GM18511 (cell line): ENCODE results near the gene CCDC88C.

Source experiments
- ATAC-seq: cut with Tn5 transposase; IDR thresholded peaks from one replicate; pipeline ENCODE4 v1.9.1; 2021; ENCODE audit warnings: mild to moderate bottlenecking, moderate library complexity; ENCODE audit not compliant: unreplicated experiment

The CCDC88C gene

GRCh38 chr14:91348845-91349465 lies 68.7 kb downstream of the CCDC88C start:
- no peak for ATAC-seq

DNA sequence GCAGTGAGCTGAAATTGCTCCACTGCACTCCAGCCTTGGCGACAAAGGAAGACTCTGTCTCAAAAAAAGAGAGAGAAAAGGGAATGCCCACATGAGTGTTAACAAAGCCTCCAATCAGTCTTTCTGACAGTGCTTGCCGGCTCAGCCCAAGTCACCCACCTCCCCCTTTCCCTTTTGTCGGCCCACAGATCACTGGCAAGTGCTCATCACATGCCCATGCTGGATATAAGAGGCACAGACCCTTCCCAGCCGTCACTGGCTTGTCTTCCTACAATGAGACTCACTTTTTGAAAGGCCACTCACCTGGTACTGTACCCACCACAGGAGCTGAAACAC lies 70.8 kb downstream of the CCDC88C start:
- no peak for ATAC-seq

DNA sequence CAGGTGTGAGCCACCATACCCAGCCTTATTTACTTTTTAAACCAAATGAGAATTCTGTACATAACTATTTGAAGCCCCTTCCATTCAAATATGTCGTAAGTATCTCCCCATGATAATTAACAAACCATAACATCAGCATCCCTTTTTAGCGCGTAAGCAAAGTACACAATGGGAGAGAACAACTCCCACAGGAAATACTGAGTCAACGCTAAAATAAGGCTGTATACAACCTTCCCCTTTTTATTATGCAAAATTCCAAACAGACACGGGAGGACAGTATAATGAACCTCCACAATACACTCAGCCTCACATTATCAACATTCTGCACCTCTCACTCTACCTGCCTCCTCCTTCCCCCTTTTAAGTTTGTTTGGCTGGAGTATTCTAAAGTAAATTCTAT lies 73.5 kb downstream of the CCDC88C start:
- ATAC-seq = no peak

- no peak for ATAC-seq
Observed at GRCh38 chr14:91343051-91343450, 74.6 kb downstream of the CCDC88C start.

DNA sequence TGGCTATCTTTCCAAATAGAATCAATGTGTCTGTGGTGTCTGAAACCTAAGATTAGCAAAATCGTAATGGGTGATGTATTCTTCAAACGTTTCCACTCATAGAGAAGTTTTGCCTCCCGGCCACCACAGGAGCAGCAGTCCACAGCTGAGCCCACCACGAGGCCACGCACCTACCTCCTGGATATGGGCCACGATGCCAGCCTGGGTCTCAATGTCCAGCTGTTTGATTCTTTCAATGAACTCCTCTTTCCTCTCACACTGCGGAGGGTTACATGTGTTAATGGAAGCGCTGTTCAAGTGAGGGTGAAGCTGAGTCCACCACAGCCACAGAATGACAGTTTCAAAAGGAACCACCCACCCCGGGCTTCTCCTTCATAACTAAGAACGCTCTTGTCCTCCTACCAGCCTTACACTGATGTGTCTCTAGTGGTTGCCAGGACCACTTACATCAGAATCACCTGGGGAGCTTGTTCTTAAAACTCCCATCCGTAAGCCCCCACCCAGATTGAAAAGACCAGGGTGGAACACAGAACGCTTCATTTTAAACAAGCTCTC lies 75.3 kb downstream of the CCDC88C start:
- no peak for ATAC-seq

DNA sequence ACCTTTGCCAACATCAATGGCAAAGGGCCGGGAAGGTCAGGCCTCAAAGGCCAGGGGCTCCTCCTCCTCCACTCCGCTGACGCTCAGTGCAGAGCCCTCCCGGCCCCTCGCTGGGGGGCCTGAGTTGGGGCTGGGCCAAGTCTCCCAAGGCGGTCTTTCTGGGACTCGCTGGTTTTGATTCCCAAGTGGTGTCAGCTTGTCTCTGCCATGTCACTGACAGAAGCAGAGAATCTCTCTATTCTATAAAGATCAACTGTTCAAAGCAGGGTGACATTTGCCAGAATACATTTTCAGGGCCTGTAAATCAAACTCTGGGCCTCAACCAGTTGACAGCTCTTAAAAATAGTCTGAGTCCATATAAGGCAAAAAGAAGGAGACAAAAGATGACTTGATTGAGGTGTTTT lies 75.9 kb downstream of the CCDC88C start:
- no peak for ATAC-seq

- no peak for ATAC-seq
Observed at GRCh38 chr14:91341334-91341733, 76.3 kb downstream of the CCDC88C start.

- ATAC-seq = no peak
Observed at GRCh38 chr14:91339671-91340369, 77.8 kb downstream of the CCDC88C start.

- no peak for ATAC-seq
Observed at GRCh38 chr14:91339076-91339475, 78.5 kb downstream of the CCDC88C start.

- ATAC-seq = no peak
Observed at GRCh38 chr14:91338379-91338778, 79.2 kb downstream of the CCDC88C start.

DNA sequence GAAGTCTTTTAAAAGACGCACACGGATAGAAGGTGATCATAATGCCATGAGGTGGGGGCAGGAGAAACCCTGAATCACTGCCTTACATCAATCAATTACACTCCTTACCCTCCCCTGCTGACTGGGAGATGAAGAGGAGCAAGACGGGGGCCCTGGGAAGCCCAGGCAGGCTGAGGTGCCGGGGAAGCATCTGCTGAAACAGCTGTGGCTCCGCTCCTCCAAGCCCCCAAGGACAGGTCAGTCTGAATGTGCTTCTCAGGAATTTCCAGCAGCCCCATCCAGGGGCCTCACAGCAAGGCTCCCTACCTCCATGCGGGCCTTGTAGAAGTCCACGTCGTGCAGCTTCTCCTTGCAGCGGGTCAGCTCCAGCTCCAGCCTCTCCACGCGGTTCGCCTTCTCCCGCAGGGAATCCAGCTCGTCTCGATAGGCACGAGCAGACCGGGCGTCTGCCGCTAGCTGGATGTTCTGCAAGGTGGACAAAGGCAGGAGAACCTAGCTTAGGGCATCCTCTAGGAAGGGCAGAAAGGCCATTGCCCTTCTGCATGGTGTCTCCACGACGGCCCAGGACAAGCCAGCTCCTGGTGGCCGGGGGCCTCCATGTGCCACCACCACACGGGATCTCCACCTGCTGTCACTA lies 79.8 kb downstream of the CCDC88C start:
- no peak for ATAC-seq

DNA sequence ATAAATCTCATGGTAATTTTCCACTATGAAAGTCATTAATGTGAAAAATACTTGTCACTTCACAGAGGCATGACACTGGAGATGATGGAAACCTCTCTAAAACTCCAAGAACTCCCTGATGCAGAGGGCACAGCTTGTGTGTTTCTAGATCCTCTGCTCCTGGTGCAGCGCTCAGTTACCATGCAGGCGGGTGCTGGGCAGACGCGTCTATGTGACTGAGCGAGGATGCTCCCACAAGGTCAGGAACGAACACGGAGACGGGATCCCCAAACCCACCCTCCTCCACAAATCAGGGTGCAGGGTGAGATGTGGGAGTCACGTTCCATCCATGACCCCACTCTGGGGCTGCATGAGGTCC lies 81.5 kb downstream of the CCDC88C start:
- ATAC-seq = no peak

GRCh38 chr14:91335191-91336092 lies 82.2 kb downstream of the CCDC88C start:
- ATAC-seq = no peak

DNA sequence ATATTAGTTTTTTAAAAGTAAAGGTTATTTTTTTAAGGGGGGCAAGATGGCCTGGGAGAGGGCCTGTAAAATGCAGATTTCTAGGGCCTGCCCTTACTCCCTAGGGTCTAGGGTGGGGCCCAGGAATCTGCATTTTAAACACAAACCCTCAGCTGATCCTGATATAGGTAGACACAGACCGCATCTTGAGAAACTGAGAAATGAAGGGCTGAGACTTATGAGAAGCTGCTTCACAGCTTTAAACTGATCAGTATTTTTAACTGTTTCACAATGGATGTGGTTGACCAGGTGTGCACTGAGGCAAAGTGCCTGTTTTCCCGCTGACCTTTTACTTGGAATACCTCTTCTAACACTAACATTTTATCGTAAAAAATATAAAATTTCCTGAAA lies 84.0 kb downstream of the CCDC88C start:
- peak; percentile 77 for ATAC-seq

DNA sequence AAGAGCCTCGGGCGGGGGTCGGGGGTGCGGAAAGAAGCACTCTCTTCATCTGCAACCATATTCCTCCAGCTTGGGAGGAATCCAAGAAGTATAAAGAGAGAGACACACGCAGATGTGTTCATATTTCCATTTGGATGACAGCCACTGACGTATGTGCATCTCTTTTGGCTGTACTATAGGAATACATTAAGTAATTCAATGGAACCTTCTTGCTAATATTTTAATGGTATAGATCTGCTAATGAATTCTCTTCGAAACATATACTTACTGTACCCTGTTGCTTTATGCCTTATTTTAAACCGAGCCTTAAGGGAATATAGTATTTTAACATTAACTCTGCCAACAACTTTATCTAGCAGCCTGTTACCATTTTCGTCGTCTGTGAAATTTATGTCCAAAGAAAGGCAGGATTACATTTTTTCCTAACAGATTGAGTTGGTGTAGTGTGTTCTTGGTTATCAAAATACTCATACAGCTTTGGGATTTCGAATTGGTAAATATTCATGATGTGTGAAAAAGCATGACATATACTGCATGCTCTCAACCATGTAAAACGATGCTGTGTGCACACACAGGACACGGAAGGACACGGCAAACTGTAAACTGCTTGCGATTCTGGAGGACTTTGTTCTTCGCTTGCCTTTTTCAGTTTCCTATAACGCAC lies 84.5 kb downstream of the CCDC88C start:
- ATAC-seq = no peak

DNA sequence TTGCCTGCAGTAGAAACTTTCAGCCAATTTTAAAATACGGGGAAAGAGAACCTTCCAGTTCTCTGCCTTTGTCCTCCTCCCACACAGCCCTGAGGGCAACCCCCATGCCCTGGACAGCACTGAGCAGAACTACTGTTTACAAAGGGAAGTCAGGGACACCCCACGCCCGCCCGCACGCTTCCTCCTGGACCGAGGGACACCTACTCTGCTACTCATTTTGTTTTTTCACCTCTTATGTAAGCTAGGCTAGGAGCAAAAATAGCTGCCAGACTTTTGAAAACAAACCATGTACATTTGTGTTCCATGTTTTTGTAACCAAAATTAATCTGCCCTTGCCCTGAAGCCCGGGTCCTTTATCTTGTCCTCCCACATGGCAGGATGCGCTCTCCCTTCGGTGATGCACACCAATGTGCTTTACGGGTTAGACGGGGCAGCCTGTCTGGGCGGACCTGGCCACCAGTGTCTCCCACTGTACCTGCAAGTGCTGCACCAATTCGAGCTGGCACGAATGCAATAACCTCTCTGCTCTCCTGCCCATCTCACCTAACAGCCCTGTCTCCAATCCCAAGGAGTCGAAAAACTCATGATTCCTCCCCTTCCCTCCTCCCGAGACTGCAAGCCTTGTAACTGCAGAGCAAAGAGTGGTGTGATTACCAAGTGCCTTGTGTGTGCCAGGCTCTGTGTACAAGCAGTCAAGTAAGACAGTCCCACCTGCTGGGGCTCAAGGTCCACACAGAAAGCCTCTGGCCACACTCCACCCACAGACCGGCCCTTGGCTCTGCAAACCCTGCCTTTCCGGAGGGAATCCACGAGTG lies 85.2 kb downstream of the CCDC88C start:
- ATAC-seq = no peak

DNA sequence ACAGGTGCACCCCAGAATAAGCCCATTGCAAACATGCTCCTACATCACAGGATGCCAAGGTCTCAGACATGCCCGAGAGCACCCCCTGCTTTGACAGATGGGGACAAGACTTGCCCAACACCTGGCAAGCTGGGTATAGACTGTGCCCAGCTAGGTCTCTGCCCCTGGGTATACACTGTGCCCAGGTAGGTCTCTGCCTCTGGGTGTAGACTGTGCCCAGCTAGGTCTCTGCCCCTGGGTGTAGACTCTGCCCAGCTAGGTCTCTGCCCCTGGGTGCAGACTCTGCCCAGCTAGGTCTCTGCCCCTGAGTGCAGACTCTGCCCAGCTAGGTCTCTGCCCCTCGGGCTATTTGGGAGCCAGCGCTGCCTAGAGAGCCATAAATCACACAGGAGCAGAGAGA lies 85.9 kb downstream of the CCDC88C start:
- ATAC-seq = no peak

DNA sequence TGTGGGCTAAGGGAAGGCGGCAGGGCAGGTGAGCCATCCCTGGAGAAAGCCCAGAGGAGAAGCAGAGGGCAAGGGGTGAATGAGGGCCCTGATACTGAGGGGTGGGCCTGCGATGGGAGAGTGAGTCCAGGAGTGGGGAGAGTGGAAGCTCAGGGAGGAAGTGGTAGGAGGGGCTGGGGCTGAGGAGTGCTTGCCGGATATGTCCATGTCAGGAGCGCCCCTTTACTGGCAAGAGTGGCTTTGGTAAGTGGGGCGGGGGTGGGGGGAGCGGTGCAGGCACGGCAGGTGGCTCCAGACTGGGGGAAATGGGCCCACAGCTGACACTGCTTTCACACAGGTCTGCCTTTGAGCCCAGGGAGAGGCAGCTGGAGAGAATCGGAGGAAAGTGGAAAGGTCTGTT lies 86.8 kb downstream of the CCDC88C start:
- ATAC-seq = no peak

GRCh38 chr14:91330096-91330696 lies 87.4 kb downstream of the CCDC88C start:
- no peak for ATAC-seq
